ENCODE measurements around the gene ZCWPW1.

The ZCWPW1 gene

GRCh38 chr7:100423315-100423714, 5.2 kb downstream of the ZCWPW1 start:
- no peaks in the 10 kb centered on the region for H3K36me3 Mint-ChIP-seq (ENCODE audit: low read depth)
- H3K9me3 Mint-ChIP-seq, result peaks cover 7% of the 10 kb centered on the region
- H3K4me1 Mint-ChIP-seq, result peaks cover 14% of the 10 kb centered on the region

DNA sequence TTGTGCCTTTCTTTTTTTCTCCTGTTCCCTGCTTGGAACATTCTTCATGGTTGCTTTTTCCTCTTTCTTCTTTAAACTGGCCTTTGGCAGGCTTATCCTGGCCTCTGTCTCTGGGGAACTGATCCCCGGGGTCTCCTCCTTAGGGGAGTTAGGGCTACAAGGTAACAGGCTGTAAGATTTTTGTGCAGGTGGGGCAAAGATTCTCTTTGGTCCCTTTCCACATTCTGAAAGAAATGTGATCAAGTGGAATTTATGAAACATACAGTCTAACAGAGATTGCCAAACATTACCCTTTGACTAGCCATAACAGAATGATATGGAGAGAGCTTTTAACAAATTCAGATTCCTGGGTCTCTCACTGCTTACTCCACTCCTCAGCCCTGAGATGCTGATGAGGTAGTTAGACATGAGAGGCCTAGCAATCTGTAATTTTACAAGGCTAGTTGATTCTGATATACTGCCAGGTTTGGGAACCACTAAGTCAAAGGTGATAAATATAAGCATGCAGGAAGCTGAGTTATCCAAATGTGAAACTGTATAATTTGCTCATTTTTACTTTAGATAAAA, 8.8 kb downstream of the ZCWPW1 start:
- no peaks in the 10 kb centered on the region for H3K9me3 Mint-ChIP-seq
- peaks cover 17% of the 10 kb centered on the region for H3K27me3 Mint-ChIP-seq (ENCODE audit: low read depth, poor library complexity)
- TF ChIP-seq, protein P1, sequence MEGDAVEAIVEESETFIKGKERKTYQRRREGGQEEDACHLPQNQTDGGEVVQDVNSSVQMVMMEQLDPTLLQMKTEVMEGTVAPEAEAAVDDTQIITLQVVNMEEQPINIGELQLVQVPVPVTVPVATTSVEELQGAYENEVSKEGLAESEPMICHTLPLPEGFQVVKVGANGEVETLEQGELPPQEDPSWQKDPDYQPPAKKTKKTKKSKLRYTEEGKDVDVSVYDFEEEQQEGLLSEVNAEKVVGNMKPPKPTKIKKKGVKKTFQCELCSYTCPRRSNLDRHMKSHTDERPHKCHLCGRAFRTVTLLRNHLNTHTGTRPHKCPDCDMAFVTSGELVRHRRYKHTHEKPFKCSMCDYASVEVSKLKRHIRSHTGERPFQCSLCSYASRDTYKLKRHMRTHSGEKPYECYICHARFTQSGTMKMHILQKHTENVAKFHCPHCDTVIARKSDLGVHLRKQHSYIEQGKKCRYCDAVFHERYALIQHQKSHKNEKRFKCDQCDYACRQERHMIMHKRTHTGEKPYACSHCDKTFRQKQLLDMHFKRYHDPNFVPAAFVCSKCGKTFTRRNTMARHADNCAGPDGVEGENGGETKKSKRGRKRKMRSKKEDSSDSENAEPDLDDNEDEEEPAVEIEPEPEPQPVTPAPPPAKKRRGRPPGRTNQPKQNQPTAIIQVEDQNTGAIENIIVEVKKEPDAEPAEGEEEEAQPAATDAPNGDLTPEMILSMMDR (IDR thresholded peaks at IDR 0.05), result no peak
- H3K36me3 Mint-ChIP-seq (ENCODE audit: low read depth), result no peaks in the 10 kb centered on the region
- H3K4me1 Mint-ChIP-seq, result peaks cover 14% of the 10 kb centered on the region
- H3K4me3 Mint-ChIP-seq, result no peak overlapping the region
- no peak for DNase-seq
- H3K27ac Mint-ChIP-seq, result no peak overlapping the region

More at GRCh38 chr7:100423315-100423714, 5.2 kb downstream of the ZCWPW1 start:
- Mint-ChIP-seq H3K4me3 (no peak overlapping the region), H3K27me3 (ENCODE audit: low read depth, poor library complexity) (peaks cover 24% of the 10 kb centered on the region), H3K27ac (no peak overlapping the region)
- DNase-seq, result no peak
- TF ChIP-seq, protein P1 (IDR thresholded peaks at IDR 0.05), result no peak

DNA sequence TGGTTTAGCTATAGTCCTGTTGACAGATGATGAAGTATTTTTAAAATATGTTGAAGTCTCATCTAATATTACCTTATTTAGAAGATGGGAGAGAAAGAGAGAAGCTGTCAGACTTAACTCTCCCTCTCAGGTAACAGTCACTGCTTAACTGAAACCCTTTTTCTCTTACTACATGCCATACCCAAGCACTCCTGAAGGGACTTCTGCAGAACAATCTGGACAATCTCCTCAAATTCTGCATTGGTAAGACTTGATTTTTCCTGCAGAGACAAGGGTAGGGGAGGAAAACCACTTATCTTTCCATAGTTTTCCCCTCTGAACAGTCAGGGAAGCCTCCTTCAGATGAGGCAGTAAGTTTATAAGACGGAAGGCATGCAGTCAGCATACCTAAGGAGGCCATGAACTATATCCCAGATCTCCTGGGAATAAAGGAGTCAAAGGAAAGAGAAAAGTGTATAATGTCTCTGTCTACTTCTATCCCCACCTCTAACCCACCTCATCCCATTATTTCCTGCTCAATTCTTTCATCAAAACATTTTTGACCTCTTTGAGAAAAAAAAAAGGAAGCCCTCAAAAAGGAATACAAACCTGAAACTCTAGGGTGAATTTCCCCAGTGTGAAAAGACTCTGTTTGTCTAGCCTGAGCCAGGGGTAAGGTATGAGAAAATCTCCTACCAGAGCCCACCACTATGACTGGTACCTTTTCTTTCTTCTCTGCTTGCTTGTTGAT, 9.4 kb downstream of the ZCWPW1 start:
- TF ChIP-seq, protein P1 (IDR thresholded peaks at IDR 0.05), result no peak
- Mint-ChIP-seq H3K27me3 (ENCODE audit: low read depth, poor library complexity) (peaks cover 17% of the 10 kb centered on the region), H3K27ac (no peak overlapping the region), H3K9me3 (no peaks in the 10 kb centered on the region), H3K36me3 (ENCODE audit: low read depth) (no peaks in the 10 kb centered on the region), H3K4me1 (peaks cover 14% of the 10 kb centered on the region), H3K4me3 (no peak overlapping the region)
- no peak for DNase-seq

- Mint-ChIP-seq H3K9me3 (no peaks in the 10 kb centered on the region), H3K36me3 (ENCODE audit: low read depth) (no peaks in the 10 kb centered on the region), H3K4me3 (no peak overlapping the region), H3K4me1 (peaks cover 14% of the 10 kb centered on the region), H3K27ac (no peak overlapping the region), H3K27me3 (ENCODE audit: low read depth, poor library complexity) (peaks cover 14% of the 10 kb centered on the region)
- TF ChIP-seq, protein P1 (IDR thresholded peaks at IDR 0.05), result no peak
- DNase-seq, result no peak
Measured at GRCh38 chr7:100415448-100415847, 13.1 kb downstream of the ZCWPW1 start.

- Mint-ChIP-seq H3K4me1 (peaks cover under 1% of the 10 kb centered on the region), H3K27ac (no peak overlapping the region), H3K36me3 (ENCODE audit: low read depth) (no peaks in the 10 kb centered on the region), H3K4me3 (no peak overlapping the region), H3K9me3 (no peaks in the 10 kb centered on the region), H3K27me3 (ENCODE audit: low read depth, poor library complexity) (peaks cover 14% of the 10 kb centered on the region)
- TF ChIP-seq, protein P1 (IDR thresholded peaks at IDR 0.05), result no peak
- no peak for DNase-seq
Measured at GRCh38 chr7:100413889-100414288, 14.6 kb downstream of the ZCWPW1 start.

- TF ChIP-seq, protein P1 (IDR thresholded peaks at IDR 0.05), result no peak
- Mint-ChIP-seq H3K27me3 (ENCODE audit: low read depth, poor library complexity) (peaks cover 14% of the 10 kb centered on the region), H3K4me3 (no peak overlapping the region), H3K27ac (no peak overlapping the region), H3K4me1 (no peaks in the 10 kb centered on the region), H3K36me3 (ENCODE audit: low read depth) (no peaks in the 10 kb centered on the region), H3K9me3 (no peaks in the 10 kb centered on the region)
- DNase-seq, result no peak
Measured at GRCh38 chr7:100413346-100413745, 15.2 kb downstream of the ZCWPW1 start.
